Measurements from ENCODE around the gene BICC1.

The BICC1 gene

GRCh38 chr10:58648131-58648530, 135.5 kb downstream of the BICC1 start:
- H3K4me1 ChIP-seq (ENCODE audit: control insufficient read depth, insufficient read depth, low read length, unreplicated experiment) = peaks cover 72% of the 10 kb centered on the region
- no peak overlapping the region for H3K4me3 ChIP-seq (ENCODE audit: low read depth, low read length)

GRCh38 chr10:58651040-58651439, 138.4 kb downstream of the BICC1 start:
- H3K4me3 ChIP-seq (ENCODE audit: low read depth, low read length) = peak overlapping the region; percentile 6; the same call in 1 of the 2 replicates
- peaks cover 22% of the 10 kb centered on the region for H3K79me2 ChIP-seq (ENCODE audit: control insufficient read depth, insufficient read depth, low read length, unreplicated experiment)
- no peak overlapping the region for H2AFZ ChIP-seq (ENCODE audit: low read length, unreplicated experiment)
- H3K36me3 ChIP-seq (ENCODE audit: insufficient read depth, low read length) = no peaks in the 10 kb centered on the region
- no peaks in the 10 kb centered on the region for H3K27me3 ChIP-seq (ENCODE audit: insufficient read depth, low read length)
- peaks cover 56% of the 10 kb centered on the region for H3K4me1 ChIP-seq (ENCODE audit: control insufficient read depth, insufficient read depth, low read length, unreplicated experiment)
- H3K27ac ChIP-seq (ENCODE audit: low read depth, low read length) = peak overlapping the region; percentile 27

More at GRCh38 chr10:58648131-58648530, 135.5 kb downstream of the BICC1 start:
- Histone ChIP-seq H2AFZ (ENCODE audit: low read length, unreplicated experiment) (no peak overlapping the region), H3K27me3 (ENCODE audit: insufficient read depth, low read length) (no peaks in the 10 kb centered on the region), H3K36me3 (ENCODE audit: insufficient read depth, low read length) (no peaks in the 10 kb centered on the region), H3K79me2 (ENCODE audit: control insufficient read depth, insufficient read depth, low read length, unreplicated experiment) (peaks cover 39% of the 10 kb centered on the region), H3K27ac (ENCODE audit: low read depth, low read length) (no peak overlapping the region)

GRCh38 chr10:58651742-58652141, 139.1 kb downstream of the BICC1 start:
- Histone ChIP-seq H3K79me2 (ENCODE audit: control insufficient read depth, insufficient read depth, low read length, unreplicated experiment) (peaks cover 22% of the 10 kb centered on the region), H2AFZ (ENCODE audit: low read length, unreplicated experiment) (no peak overlapping the region), H3K27me3 (ENCODE audit: insufficient read depth, low read length) (no peaks in the 10 kb centered on the region), H3K4me1 (ENCODE audit: control insufficient read depth, insufficient read depth, low read length, unreplicated experiment) (peaks cover 51% of the 10 kb centered on the region), H3K36me3 (ENCODE audit: insufficient read depth, low read length) (no peaks in the 10 kb centered on the region), H3K27ac (ENCODE audit: low read depth, low read length) (peak overlapping the region; percentile 27), H3K4me3 (ENCODE audit: low read depth, low read length) (no peak overlapping the region)

DNA sequence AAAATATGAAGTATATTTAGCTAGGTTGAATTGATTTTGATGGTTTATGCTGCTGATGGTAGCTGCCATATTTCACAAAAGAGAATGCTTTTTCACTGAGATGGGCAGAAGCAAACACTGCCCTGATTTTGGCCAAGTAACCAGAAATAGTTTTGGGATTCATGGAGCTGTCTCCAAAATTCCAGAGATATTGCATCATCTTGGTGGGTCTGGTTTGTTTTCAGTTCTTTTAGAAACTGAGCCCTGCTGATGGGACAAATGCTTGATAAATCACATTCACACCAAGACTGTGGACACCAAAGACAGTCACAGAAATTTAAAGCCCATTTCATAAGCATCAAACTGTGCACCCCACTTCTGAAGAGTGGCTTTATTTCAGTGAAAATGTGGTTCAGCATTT, 140.5 kb downstream of the BICC1 start:
- H3K4me1 ChIP-seq (ENCODE audit: control insufficient read depth, insufficient read depth, low read length, unreplicated experiment) = peaks cover 37% of the 10 kb centered on the region
- H3K4me3 ChIP-seq (ENCODE audit: low read depth, low read length) = peak overlapping the region; percentile 25; the same call in 1 of the 2 replicates
- H3K36me3 ChIP-seq (ENCODE audit: insufficient read depth, low read length) = no peaks in the 10 kb centered on the region
- peak overlapping the region; percentile 52 for H3K27ac ChIP-seq (ENCODE audit: low read depth, low read length)
- H3K27me3 ChIP-seq (ENCODE audit: insufficient read depth, low read length) = no peaks in the 10 kb centered on the region
- H2AFZ ChIP-seq (ENCODE audit: low read length, unreplicated experiment) = no peak overlapping the region
- H3K79me2 ChIP-seq (ENCODE audit: control insufficient read depth, insufficient read depth, low read length, unreplicated experiment) = peaks cover 18% of the 10 kb centered on the region

DNA sequence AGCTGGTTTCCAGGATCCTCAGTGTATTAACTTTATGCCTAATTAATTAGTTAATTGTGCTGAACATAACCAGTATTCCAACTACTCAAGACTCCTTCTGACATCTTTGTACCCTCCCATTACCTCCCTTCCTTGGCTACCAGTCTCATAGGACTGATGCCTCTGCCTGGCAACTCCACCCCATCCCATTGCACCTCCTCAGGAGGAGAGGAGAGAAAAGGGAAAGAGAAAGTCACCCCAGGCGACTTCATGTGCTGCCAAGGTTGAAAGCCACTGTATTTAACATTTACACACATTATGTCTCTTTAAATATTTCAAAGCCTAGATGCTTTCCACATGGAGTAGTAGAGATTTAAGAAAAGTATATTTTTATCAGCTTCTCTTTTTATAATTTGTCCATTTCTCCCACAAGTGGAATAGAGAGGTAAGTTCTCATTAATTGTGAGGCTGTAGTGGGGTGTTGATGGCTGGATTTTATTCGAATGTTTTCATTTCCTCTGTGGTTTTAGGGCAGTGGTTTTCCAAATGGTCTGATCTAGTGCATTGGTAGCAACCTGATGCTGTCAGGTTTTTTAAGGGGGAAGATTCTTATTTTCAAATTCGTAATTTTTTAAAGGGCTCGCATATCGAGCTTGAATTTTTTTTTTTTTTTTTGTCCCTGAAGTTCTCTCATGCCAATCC, 148.0 kb downstream of the BICC1 start:
- no peaks in the 10 kb centered on the region for H3K27me3 ChIP-seq (ENCODE audit: insufficient read depth, low read length)
- peaks cover 18% of the 10 kb centered on the region for H3K79me2 ChIP-seq (ENCODE audit: control insufficient read depth, insufficient read depth, low read length, unreplicated experiment)
- H3K36me3 ChIP-seq (ENCODE audit: insufficient read depth, low read length) = peaks cover 9% of the 10 kb centered on the region
- H2AFZ ChIP-seq (ENCODE audit: low read length, unreplicated experiment) = no peak overlapping the region
- H3K4me3 ChIP-seq (ENCODE audit: low read depth, low read length) = peak overlapping the region; percentile 69
- peaks cover 29% of the 10 kb centered on the region for H3K4me1 ChIP-seq (ENCODE audit: control insufficient read depth, insufficient read depth, low read length, unreplicated experiment)
- H3K27ac ChIP-seq (ENCODE audit: low read depth, low read length) = peak overlapping the region; percentile 94

- Histone ChIP-seq H3K79me2 (ENCODE audit: control insufficient read depth, insufficient read depth, low read length, unreplicated experiment) (peaks cover 20% of the 10 kb centered on the region), H3K27ac (ENCODE audit: low read depth, low read length) (peak overlapping the region; percentile 94), H3K27me3 (ENCODE audit: insufficient read depth, low read length) (no peaks in the 10 kb centered on the region)
Measured at GRCh38 chr10:58661336-58661735, 148.7 kb downstream of the BICC1 start.

GRCh38 chr10:58661902-58662301, 149.2 kb downstream of the BICC1 start:
- peak overlapping the region; percentile 69 for H3K4me3 ChIP-seq (ENCODE audit: low read depth, low read length)
- no peak overlapping the region for H2AFZ ChIP-seq (ENCODE audit: low read length, unreplicated experiment)
- H3K27me3 ChIP-seq (ENCODE audit: insufficient read depth, low read length) = no peaks in the 10 kb centered on the region
- H3K79me2 ChIP-seq (ENCODE audit: control insufficient read depth, insufficient read depth, low read length, unreplicated experiment) = peaks cover 21% of the 10 kb centered on the region
- peak overlapping the region; percentile 94 for H3K27ac ChIP-seq (ENCODE audit: low read depth, low read length)
- H3K4me1 ChIP-seq (ENCODE audit: control insufficient read depth, insufficient read depth, low read length, unreplicated experiment) = peaks cover 33% of the 10 kb centered on the region
- peaks cover 9% of the 10 kb centered on the region for H3K36me3 ChIP-seq (ENCODE audit: insufficient read depth, low read length)

More at GRCh38 chr10:58661336-58661735, 148.7 kb downstream of the BICC1 start:
- Histone ChIP-seq H3K4me1 (ENCODE audit: control insufficient read depth, insufficient read depth, low read length, unreplicated experiment) (peaks cover 29% of the 10 kb centered on the region), H3K4me3 (ENCODE audit: low read depth, low read length) (peak overlapping the region; percentile 69), H2AFZ (ENCODE audit: low read length, unreplicated experiment) (no peak overlapping the region), H3K36me3 (ENCODE audit: insufficient read depth, low read length) (peaks cover 9% of the 10 kb centered on the region)

GRCh38 chr10:58662314-58662713, 149.6 kb downstream of the BICC1 start:
- no peak overlapping the region for H2AFZ ChIP-seq (ENCODE audit: low read length, unreplicated experiment)
- peak overlapping the region; percentile 69 for H3K4me3 ChIP-seq (ENCODE audit: low read depth, low read length)
- H3K79me2 ChIP-seq (ENCODE audit: control insufficient read depth, insufficient read depth, low read length, unreplicated experiment) = peaks cover 23% of the 10 kb centered on the region
- H3K36me3 ChIP-seq (ENCODE audit: insufficient read depth, low read length) = peaks cover 9% of the 10 kb centered on the region
- peaks cover 33% of the 10 kb centered on the region for H3K4me1 ChIP-seq (ENCODE audit: control insufficient read depth, insufficient read depth, low read length, unreplicated experiment)
- no peaks in the 10 kb centered on the region for H3K27me3 ChIP-seq (ENCODE audit: insufficient read depth, low read length)
- H3K27ac ChIP-seq (ENCODE audit: low read depth, low read length) = peak overlapping the region; percentile 94

GRCh38 chr10:58665361-58665760, 152.7 kb downstream of the BICC1 start:
- Histone ChIP-seq H3K36me3 (ENCODE audit: insufficient read depth, low read length) (peaks cover 9% of the 10 kb centered on the region), H3K4me1 (ENCODE audit: control insufficient read depth, insufficient read depth, low read length, unreplicated experiment) (peaks cover 27% of the 10 kb centered on the region), H2AFZ (ENCODE audit: low read length, unreplicated experiment) (peak overlapping the region; percentile 1), H3K4me3 (ENCODE audit: low read depth, low read length) (peak overlapping the region; percentile 67), H3K27me3 (ENCODE audit: insufficient read depth, low read length) (no peaks in the 10 kb centered on the region), H3K27ac (ENCODE audit: low read depth, low read length) (peak overlapping the region; percentile 59), H3K79me2 (ENCODE audit: control insufficient read depth, insufficient read depth, low read length, unreplicated experiment) (peaks cover 23% of the 10 kb centered on the region)

DNA sequence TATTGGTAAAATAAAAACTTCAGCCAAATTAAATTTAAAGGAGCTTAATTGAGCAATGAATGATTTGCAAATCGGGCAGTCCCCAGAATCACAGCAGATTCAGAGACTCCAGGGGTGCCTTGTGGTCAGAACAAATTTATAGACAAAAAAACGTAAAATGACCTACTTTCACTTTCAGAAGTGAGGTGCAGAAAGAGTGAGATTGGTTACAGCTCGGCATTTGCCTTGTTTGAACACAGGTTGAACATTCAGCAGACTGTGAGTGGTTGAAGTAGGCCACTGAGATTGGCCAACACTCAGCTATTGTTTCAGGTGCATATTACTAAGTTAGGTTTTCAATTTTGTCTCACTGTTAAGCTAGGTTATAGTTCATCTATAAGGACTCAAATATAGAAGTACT, 153.4 kb downstream of the BICC1 start:
- no peak overlapping the region for H2AFZ ChIP-seq (ENCODE audit: low read length, unreplicated experiment)
- H3K4me1 ChIP-seq (ENCODE audit: control insufficient read depth, insufficient read depth, low read length, unreplicated experiment) = peaks cover 20% of the 10 kb centered on the region
- H3K79me2 ChIP-seq (ENCODE audit: control insufficient read depth, insufficient read depth, low read length, unreplicated experiment) = peaks cover 23% of the 10 kb centered on the region
- peak overlapping the region; percentile 67 for H3K4me3 ChIP-seq (ENCODE audit: low read depth, low read length)
- peaks cover 9% of the 10 kb centered on the region for H3K36me3 ChIP-seq (ENCODE audit: insufficient read depth, low read length)
- peak overlapping the region; percentile 59 for H3K27ac ChIP-seq (ENCODE audit: low read depth, low read length)
- no peaks in the 10 kb centered on the region for H3K27me3 ChIP-seq (ENCODE audit: insufficient read depth, low read length)

DNA sequence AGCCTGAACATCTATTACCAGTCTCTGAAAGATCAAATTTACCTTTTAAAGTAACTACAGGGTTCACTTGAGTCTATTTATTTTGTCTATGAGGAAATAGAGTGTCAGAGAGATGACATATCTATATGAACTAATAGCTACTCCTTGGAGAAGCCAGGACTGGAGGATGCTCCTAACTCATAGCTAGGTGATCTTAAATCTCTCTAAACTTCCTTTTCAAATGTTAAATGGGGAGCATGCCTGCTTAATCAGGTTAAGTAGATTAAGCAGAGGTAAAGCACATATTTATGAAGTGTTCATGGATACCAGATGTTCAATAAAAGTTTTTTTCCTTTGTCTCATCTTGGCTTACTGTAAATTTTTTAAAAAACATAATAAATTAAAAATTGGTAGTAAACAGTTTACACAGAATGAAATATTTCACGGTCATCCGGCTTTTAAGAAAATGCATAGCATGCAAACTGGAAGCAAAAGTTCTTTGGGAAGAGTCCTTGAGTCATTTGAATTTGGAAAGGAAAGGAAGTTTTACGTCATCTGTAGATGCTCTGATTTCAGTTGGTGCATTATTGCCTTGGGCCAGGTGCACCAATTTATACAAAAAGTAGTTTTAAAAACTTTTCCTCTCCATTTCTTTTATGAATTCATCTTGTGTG, 155.1 kb downstream of the BICC1 start:
- Histone ChIP-seq H3K36me3 (ENCODE audit: insufficient read depth, low read length) (peaks cover 9% of the 10 kb centered on the region), H3K27me3 (ENCODE audit: insufficient read depth, low read length) (no peaks in the 10 kb centered on the region), H3K27ac (ENCODE audit: low read depth, low read length) (no peak overlapping the region), H3K4me1 (ENCODE audit: control insufficient read depth, insufficient read depth, low read length, unreplicated experiment) (peaks cover 4% of the 10 kb centered on the region), H3K4me3 (ENCODE audit: low read depth, low read length) (no peak overlapping the region), H2AFZ (ENCODE audit: low read length, unreplicated experiment) (no peak overlapping the region), H3K79me2 (ENCODE audit: control insufficient read depth, insufficient read depth, low read length, unreplicated experiment) (peaks cover 23% of the 10 kb centered on the region)
